NCI-H128 (cell line): ENCODE results near the gene CDH4.

ENCODE experiments used
- DNase-seq: peaks from one replicate; lab custom pipeline; 2025; ENCODE audit not compliant: unreplicated experiment; lab: John Stamatoyannopoulos, UW

The CDH4 gene

DNA sequence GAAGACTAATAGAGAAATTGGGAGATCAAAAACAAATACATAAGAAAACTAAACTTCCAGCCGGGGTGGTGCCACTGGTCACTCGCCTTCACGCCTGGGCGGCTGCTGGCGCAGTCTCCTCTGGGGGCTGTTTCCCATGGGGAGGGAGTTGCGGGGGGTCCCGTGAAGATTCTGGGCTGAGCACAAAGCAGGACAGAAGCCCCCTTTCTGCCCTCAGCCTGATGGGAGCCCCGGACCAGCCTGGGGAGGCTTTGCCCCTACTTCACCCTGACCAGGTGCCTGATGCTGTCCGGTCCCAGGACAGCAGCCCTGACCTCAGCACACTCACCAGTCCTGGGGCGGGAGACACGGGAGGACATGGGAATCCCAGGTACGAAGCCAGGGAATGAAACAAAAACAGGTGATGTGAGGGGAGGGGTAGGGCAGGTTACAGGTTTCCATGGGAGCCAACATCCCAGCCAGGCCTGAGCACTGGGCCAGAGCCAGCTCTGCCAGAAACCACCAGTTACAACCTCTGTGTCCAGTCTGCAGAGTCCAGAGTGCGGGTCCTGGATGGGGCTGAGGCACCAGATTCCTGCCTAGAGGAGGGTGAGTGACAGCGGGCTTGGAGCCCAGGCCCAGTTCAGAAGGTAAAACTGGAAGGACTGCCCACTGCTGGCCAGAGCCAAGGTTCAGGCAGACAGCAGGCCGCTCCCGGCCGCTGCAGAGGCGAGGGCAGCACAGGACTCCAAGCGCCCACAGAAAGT lies 487.2 kb downstream of the CDH4 start:
- no peak for DNase-seq

DNA sequence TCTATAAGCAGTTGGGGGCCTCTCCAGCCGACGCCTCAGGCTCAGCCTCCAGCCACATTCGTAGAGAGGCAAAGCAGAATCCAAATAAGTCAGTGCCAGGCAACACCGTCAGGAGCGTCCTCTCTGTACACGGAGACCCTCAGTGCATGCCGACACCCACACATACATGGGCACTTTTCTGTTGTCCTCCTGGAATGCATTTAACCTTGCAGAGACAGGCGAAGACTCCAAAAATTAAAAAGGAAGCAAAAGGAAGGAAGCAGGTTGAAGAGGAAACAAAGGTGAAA lies 487.7 kb downstream of the CDH4 start:
- DNase-seq = no peak

DNA sequence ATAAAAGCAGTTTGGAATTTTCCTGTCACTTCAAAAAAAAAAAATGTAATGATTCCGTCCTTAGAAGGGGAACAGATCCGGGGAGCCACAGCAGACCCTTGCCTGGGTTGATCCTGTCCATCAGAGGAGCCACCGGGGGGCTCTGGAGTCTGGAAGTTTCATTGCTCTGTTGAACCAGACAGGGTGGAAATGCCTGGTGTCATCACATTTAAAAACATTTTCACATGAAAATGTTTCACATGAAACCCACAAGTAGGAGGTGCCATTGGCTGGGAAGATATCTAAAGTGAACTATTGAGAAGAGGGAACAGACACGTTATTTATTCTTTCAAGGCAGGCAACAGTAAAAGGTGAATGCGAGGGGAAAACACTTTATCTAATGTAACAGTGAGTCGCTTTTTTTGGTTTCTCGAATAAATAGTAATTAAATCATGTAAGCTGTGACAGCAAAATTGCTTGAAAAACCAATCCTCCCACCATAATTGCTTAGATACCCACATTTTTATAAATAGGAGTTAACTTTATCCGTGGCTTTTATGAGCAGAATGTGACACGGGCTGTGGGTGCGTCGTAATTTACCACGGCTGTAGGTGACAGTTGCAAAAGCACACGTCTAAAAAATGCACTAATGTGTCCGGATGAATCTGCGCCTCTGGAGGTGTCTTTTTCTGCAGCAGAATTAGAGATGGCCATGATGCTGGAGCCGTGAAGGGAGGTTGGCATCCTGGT lies 490.2 kb downstream of the CDH4 start:
- DNase-seq = no peak

DNA sequence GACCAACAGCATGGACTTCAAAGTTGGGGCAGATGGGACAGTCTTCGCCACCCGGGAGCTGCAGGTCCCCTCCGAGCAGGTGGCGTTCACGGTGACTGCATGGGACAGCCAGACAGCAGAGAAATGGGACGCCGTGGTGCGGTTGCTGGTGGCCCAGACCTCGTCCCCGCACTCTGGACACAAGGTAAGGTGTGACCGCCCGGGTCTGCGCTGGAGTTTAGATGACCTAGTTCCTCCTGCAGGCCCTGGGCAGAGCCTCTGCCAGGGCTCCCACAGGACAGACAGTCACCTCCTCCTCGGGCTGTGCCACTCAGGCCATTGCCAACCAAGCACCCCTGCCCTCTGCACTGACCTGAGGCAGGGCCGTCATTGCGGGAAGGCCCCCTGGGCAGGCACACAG lies 491.5 kb downstream of the CDH4 start:
- no peak for DNase-seq

DNA sequence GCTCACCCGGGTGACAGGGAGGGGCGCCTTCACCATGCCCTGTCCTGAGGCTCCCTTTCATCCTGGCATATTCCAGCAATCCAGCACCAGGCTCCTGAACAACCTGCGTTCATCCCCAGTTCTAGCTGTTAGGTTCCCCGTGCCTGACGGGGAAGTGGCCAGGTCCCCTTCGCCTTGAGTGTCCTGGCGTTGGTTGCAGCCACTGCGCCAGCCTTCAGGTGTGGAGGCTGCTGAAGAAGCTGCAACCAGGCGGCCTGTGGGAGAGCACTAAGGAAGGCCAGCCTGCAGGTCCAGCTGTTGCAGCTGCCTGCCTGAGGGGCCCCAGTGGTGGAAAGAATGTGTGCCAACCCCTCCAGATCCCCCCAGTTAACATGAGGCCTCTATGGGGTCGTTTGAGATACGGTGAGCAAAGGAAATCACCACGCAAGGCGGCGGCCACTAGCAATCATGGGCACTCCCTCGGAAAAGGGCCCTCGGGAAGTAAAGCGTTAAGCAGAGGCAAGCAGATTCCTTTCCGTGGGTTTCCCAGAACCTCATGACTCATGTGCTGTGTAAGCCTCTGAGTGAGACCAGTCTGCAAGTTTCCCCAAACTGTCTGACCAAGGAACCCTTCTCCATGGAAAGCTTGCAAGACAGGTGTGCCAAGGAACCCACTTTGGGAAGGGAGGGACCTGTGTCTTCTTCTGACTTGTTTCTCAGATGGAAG lies 492.8 kb downstream of the CDH4 start:
- DNase-seq = no peak

DNA sequence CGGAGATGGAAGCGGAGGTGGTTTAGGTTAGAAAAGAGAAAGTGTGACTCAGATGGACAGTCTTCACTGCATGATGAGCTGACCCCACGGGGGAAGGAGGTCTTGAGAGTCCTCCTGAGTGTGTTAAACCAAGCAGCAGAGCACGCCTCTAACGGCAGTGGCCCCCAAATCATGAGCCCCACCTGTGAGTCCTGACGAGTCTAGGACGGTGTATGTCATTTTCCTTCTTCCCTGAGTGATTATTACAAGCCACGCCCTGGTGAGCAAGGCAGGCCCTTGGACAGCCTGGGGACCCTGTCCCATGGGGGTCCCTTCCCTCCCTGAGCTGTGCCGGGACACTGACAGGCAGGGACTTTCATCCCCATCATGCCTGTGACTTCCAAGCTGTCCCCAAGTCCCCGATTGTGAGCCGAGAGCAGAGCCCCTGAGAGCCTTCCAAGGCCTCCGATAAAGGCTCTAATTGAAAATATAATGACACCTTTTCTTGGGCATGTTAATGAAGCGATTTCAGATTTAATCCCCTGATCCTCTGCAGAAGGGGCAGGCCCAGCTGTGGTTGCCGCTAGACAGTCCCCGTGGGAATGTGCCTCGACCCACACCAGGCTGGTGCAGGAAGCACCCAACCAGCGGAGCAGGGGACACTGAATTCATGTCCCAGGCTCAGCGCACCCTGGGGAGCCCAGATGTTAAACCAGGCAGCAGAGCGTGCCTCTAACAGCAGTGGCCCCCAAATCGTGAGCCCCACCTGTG lies 493.5 kb downstream of the CDH4 start:
- DNase-seq = no peak

DNA sequence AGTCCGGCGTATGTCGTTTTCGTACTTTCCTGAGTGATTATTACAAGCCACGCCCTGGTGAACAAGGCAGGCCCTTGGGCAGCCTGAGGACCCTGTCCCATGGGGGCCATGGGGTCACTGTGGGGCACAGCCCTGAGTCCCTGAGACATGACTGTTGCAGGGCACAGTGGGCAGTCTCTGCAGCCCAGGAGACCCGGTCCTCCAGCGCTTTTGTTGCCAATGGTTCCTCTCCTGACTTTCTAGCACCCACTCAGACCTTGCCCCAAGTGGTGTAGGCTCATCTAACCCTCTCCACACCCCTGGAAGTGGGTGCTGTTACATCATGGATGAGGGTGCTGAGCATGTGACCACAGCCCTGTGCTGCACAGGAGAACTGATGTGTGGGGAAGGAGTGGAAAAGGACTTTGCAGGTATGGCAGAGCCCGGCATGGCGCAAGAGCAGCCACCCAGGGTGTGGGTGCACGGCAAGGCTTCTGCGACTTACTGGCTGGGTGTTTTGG lies 494.1 kb downstream of the CDH4 start:
- DNase-seq = no peak

DNA sequence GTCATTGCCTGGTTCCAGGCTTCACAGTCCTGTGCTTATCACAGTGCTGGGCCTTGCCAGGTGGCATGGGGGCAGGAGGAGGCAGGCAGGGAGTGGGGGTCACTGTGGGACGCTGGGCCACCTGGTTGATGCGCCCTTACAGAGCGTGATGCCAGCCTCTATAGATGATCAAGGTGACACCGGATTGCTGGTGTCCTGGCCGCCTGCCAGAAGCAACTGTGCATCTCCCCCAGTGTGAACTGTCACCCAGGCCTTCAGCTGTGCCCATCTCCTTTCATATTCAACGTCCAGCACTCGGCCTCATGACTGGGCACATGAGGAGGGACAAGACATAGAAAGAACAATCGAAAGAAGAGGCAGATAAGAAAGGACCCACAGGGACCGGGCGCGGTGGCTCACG lies 494.7 kb downstream of the CDH4 start:
- no peak for DNase-seq

DNA sequence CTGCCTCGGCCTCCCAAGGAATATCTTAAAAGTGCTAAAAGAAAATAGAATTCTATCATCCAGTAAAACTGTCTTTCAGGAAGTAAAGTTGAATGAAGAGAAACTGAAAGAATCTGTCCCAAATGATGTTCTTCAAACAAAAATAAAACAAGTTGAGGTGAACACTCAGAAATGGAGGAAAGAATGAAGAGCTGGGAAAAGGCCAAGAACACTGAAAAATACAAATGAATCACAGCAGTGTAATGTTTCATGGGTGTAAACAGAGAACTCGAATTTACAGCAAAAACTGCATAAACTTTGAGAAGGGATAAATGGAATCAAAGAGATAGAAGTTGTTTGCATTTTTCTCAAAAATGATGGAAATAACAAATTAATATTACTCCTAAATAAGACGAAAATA lies 496.3 kb downstream of the CDH4 start:
- DNase-seq = no peak

DNA sequence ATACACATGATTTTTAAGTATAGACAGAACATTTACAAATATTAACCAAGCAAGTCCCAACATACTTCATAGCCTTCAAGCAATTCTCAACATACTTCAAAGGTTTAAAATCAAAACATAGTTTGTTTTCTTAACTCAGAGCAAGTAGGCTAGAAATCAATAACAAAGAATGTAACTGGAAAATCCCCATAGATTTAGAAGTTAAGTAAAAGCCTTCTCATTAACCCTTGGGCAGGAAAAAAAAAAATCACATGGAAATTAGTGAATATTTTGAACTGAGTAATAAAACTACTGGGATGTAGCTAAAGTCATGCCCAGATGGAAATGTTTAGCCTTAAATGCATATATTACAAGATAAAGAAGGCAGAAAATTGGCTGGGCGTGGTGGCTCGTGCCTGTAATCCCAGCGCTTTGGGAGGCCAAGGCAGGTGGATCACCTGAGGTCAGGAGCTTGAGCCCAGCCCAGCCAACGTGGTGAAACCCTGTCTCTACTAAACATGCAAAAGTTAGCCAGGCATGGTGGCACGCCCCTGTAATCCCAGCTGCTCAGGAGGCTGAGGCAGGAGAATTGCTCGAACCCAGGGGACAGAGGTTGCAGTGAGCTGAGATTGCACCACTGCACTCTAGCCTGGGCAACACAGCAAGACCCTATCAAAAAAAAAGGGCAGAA lies 497.5 kb downstream of the CDH4 start:
- DNase-seq = no peak

DNA sequence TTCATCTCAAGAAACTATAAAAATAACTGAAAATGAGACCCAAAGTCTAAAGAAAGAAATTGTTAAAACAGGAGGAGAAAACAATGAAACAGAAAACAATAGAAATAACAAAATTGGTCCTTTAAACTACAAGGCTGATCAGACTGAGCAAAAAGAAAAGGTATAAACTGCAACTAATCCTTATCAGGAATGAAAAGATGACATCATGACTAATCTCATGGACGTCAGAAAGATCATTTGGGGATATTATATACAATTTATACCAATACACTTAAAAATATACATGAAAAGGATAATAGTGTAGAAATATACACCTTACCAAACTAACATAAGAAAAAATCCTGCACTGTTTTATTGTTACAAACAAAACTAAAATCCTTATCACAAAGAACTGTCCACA lies 498.0 kb downstream of the CDH4 start:
- no peak for DNase-seq

DNA sequence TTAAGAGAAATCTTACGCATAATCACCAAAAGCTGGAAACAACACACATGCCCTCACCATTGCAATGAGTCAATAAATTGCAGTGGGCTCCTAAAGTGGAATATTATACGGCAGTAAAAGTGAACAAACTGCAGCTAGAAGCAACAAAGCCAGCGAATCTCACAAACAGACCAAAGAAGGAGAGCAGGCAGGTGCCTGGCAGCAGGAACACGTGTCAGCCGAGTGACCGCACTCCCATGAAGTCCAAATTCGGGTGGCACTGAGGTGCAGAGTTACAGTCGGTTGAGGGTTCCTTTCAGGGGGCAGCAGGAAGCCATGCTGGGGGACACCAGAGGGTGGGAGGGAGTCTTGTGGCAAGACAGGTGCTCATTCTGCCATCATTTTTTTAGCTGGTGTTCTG lies 500.5 kb downstream of the CDH4 start:
- no peak for DNase-seq

DNA sequence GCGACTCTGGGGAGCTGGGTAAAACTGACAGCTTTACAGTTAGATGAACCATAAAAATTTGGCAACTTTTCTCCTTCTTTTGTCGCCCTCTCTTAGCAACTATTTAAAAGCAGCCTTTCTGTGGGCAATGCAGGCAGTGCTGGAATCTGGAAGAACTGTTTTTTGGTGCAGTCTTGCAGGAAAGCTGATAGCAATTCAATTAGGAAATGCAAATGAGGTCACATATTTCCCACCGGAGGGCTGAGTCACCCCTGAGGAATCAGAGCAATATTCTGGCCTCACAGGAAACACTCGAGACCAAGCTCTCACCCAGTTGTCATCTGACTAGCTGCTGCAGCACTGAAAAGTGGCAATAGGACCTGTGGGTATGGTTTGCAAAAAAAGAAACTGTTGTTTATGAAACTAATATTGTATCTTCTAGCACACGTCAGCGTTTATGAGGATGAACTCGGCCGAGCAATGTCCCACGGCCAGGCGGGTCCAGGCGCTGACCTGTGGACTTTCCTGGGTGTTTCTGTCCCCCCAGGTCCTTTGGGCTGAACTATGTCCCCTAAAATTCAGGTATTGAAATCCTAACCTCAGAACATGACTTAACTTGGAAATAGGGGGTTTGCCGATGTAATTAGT lies 501.4 kb downstream of the CDH4 start:
- DNase-seq = no peak

DNA sequence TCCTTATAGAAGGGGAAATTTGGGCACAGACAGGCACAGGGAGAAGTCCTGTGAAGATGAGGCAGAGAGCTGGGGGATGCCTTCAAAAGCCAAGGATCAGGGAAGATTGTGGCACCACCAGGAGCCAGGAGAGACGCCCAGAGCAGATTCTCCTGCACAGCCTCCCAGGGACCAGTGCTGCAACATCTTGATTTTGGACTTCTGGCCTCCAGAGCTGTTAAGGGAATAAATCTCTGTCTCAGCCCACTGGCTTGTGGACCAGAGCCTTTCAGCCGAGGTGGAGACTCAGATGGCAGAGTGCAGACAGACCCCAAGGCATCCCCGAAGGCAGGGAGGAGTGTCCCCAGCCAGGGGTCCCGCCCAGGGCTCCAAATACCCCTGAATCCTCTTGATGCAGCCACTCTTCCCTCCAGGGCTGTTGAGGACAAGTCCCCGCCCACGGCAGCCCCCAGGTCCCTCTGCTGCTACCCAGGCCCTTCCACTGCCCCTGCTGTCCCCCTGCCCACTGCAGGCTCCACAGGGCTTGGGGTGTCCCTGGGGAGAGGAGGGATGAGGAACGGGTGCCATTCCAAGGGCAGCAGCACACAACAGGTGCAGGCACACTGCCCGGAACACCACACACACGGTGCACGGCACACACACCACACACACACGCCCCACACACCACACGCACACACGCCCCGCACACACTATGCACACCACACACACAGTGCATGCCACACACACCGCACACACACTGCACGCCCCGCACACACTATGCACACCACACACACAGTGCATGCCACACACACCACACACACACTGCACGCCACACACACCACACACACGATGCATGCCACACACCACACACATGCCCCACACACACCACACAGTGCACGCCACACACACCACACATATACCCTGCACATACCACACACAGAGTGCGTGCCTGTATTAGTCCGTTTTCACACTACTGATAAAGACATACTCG lies 502.2 kb downstream of the CDH4 start:
- DNase-seq = no peak

DNA sequence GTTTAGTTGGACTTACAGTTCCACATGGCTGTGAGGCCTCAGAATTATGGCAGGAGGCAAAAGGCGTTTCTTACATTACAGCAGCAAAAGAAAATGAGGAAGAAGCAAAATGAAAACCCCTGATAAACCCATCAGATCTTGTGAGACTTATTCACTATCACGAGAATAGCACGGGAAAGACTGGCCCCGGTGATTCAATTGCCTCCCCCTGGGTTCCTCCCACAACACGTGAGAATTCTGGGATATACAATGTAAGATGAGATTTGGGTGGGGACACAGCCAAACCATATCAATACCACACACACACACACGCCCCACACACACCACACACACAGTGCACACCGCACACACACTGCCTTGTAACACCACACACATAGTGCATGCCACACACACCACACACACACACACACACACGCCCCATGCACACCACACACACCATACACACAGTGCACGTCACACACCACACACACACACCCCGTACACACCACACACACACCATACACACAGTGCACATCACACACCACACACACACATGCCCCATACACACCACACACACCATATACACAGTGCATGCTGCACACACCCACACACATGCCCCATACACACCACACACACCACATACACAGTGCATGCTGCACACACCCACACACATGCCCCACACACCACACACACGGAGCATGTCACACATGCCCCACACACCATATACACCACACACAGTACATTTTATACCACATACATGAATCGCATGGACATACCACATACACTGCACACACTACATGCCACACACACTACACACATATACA lies 503.1 kb downstream of the CDH4 start:
- no peak for DNase-seq

DNA sequence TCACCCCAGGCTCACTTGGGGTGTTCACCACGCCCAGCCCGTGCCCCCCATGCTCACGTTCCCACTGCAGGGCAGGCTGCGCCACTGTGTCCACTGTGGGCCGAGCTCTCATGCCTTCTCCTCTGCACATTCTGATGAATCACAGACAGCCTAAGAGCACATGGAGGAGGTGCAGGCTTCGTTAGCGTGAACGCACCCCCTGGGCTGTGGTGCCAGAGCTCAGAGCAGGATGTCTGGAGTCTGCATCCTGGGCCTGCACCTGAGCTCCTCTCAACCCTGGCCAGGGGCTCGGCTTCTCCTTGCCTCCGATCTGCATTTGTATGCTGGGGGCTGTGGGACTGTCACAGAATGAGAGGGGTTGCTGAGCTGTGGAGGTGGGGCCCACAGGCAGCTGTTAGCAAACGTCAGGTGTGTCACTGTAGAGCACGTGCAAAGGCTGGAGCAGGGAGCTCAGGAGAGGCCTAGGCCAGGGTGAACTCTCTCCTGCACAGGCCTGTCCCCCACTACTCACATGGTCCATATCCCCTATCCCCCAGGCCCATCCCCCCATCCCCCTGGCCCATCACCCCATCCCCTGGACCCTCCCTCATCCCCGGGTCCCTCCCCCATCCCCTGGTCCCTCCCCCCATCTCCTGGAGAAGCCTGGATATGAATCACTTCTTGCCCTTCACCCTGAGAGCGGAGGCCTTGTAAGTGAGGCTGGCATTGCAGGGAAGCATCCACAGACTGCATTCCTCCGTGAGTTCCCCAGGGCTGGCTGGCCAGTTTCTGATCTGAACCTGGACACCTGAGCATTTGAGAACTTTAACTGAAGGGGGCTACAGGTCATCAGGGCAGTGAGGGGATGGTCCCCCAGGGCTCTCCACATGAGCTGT lies 504.1 kb downstream of the CDH4 start:
- no peak for DNase-seq

DNA sequence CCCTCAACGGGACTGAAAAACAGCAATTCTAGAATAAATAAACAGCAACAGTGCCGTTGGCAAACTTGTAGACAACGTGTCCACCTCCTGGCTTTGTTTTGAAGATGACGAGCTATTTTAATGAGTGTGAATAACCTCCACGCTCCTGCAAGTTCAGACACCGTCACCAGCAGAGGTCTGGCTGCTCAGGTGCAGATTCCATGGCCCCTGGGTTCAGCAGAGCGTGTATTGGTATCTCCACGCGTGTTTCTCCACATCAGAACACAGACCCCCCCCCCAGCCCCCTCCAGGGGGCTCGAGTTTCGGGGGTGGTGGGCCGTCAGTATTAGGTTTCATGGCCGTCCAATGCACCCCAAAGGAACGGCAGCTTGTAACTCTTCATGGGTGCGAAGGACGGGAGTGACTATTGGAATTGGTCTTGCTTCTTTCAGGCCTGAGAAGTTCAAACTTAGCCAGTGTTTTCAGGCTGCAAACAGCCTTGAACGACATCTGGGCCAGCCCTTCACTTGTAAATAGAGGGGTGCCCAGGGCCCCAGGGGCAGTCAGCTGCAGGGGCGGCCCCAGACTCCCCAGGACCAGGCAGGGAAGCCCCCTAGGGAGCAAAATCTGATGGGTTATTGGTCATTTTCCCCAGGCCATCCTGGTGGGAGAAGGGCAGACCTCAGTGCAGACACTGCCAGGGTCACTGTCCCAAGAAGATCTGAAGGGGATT lies 505.1 kb downstream of the CDH4 start:
- DNase-seq = no peak
